ENCODE results near the gene MDM1. TPM values are rescaled to one million over a fixed set of nuclear protein-coding genes. Genes with fewer than 3 reads are reported as not detected.
A peak's percentile ranks its signal among the peaks of the same experiment; 100 is the strongest.

MDM1 gene
- total and polyA plus RNA-seq, 2 of the 13 experiments (the other 11 are each of a cell fraction or from before 2014, with no cell fraction given) = 4.6 to 15.2 TPM

DNA sequence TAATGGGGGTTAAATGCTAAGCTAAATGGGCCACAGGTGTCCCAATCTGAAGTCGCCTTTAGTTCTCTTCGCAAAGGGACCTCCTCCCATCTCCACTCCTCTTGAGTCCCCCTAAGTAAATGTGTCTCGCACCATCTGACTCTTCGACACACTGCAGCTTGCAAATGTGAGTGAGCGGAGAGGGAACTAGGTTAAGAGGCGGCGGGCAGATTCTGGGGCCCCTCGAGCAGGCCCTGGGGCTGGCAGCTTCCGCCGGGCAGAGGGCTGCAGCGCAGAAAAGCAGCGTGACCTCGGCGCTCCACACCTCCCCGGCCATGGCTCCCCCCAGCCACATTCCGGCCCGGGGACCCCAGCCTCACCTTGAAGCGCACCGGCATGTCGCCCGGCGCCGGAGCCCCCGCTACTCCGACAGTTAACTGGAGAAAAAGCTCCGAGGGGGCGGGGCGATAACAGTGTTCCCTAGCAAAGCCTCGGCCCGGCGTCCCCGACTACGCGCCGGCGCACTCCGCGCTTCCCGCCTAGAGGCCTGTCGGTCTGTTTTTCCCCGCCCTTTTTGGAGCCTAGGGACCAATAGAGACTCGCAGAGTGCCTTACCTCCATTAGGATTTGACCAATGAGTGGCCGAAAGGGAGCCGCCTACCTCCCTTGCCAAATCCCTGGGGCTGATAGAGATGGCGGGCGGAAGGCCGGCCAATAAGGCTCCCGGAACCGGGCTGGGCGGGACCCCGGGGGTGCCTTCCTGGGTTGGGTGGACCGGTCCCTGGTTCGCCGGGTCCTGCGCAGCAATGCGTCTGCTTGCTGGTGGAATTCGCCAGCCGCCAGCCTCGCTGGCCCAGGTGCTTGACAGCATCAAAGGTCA, at the start of gene MDM1 (continued):
- TF ChIP-seq, protein P1, sequence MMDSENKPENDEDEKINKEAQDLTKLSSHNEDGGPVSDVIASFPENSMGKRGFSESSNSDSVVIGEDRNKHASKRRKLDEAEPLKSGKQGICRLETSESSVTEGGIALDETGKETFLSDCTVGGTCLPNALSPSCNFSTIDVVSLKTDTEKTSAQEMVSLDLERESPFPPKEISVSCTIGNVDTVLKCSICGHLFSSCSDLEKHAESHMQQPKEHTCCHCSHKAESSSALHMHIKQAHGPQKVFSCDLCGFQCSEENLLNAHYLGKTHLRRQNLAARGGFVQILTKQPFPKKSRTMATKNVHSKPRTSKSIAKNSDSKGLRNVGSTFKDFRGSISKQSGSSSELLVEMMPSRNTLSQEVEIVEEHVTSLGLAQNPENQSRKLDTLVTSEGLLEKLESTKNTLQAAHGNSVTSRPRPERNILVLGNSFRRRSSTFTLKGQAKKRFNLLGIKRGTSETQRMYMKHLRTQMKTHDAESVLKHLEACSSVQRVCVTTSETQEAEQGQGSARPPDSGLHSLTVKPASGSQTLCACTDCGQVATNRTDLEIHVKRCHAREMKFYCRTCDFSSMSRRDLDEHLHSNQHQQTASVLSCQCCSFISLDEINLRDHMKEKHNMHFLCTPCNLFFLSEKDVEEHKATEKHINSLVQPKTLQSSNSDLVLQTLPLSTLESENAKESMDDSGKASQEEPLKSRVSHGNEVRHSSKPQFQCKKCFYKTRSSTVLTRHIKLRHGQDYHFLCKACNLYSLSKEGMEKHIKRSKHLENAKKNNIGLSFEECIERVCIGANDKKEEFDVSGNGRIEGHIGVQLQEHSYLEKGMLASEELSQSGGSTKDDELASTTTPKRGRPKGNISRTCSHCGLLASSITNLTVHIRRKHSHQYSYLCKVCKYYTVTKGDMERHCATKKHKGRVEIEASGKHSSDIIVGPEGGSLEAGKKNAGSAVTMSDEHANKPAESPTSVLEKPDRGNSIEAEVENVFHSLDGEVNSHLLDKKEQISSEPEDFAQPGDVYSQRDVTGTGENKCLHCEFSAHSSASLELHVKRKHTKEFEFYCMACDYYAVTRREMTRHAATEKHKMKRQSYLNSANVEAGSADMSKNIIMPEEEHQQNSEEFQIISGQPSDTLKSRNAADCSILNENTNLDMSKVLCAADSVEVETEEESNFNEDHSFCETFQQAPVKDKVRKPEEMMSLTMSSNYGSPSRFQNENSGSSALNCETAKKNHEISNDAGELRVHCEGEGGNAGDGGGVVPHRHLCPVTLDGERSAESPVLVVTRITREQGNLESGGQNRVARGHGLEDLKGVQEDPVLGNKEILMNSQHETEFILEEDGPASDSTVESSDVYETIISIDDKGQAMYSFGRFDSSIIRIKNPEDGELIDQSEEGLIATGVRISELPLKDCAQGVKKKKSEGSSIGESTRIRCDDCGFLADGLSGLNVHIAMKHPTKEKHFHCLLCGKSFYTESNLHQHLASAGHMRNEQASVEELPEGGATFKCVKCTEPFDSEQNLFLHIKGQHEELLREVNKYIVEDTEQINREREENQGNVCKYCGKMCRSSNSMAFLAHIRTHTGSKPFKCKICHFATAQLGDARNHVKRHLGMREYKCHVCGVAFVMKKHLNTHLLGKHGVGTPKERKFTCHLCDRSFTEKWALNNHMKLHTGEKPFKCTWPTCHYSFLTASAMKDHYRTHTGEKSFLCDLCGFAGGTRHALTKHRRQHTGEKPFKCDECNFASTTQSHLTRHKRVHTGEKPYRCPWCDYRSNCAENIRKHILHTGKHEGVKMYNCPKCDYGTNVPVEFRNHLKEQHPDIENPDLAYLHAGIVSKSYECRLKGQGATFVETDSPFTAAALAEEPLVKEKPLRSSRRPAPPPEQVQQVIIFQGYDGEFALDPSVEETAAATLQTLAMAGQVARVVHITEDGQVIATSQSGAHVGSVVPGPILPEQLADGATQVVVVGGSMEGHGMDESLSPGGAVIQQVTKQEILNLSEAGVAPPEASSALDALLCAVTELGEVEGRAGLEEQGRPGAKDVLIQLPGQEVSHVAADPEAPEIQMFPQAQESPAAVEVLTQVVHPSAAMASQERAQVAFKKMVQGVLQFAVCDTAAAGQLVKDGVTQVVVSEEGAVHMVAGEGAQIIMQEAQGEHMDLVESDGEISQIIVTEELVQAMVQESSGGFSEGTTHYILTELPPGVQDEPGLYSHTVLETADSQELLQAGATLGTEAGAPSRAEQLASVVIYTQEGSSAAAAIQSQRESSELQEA (CRISPR knock-in tag; IDR thresholded peaks at IDR 0.05; ENCODE audit: not compliant biosample characterization) = no peak
- TF ChIP-seq, protein P2, sequence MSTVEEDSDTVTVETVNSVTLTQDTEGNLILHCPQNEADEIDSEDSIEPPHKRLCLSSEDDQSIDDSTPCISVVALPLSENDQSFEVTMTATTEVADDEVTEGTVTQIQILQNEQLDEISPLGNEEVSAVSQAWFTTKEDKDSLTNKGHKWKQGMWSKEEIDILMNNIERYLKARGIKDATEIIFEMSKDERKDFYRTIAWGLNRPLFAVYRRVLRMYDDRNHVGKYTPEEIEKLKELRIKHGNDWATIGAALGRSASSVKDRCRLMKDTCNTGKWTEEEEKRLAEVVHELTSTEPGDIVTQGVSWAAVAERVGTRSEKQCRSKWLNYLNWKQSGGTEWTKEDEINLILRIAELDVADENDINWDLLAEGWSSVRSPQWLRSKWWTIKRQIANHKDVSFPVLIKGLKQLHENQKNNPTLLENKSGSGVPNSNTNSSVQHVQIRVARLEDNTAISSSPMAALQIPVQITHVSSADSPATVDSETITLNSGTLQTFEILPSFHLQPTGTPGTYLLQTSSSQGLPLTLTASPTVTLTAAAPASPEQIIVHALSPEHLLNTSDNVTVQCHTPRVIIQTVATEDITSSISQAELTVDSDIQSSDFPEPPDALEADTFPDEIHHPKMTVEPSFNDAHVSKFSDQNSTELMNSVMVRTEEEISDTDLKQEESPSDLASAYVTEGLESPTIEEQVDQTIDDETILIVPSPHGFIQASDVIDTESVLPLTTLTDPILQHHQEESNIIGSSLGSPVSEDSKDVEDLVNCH (CRISPR knock-in tag; IDR thresholded peaks at IDR 0.05) = no peak
- TF ChIP-seq IKZF1 (IDR thresholded peaks at IDR 0.05) (no peak), POLR2AphosphoS2 (IDR thresholded peaks at IDR 0.05; ENCODE audit: low read depth, low read length) (no peak), HNRNPUL1 (IDR thresholded peaks at IDR 0.05; ENCODE audit: low read depth, low read length) (no peak), ZNF839 (CRISPR knock-in tag; IDR thresholded peaks at IDR 0.05; ENCODE audit: borderline replicate concordance) (no peak), STAT5B (CRISPR knock-in tag; IDR thresholded peaks at IDR 0.05) (no peak), ARNTL (CRISPR knock-in tag; IDR thresholded peaks at IDR 0.05) (no peak), RFX5 (IDR thresholded peaks at IDR 0.05; ENCODE audit: low read depth, low read length) (no peak), PRMT3 (CRISPR knock-in tag; IDR thresholded peaks at IDR 0.05; ENCODE audit: borderline replicate concordance, low read depth) (no peak), GABPA (IDR thresholded peaks at IDR 0.05; ENCODE audit: low read depth, low read length) (peak; percentile 23; the same call in 1 of the 2 replicates), GABPA (CRISPR knock-in tag; IDR thresholded peaks at IDR 0.05; ENCODE audit: low read depth) (0 out of 2 replicates have a peak, but pooled peaks have one; percentile 48), ZBTB7A (CRISPR knock-in tag; IDR thresholded peaks at IDR 0.05) (0 out of 2 replicates have a peak, but pooled peaks have one; percentile 25), SIX4 (CRISPR knock-in tag; IDR thresholded peaks at IDR 0.05) (no peak)
- TF ChIP-seq, protein P3, sequence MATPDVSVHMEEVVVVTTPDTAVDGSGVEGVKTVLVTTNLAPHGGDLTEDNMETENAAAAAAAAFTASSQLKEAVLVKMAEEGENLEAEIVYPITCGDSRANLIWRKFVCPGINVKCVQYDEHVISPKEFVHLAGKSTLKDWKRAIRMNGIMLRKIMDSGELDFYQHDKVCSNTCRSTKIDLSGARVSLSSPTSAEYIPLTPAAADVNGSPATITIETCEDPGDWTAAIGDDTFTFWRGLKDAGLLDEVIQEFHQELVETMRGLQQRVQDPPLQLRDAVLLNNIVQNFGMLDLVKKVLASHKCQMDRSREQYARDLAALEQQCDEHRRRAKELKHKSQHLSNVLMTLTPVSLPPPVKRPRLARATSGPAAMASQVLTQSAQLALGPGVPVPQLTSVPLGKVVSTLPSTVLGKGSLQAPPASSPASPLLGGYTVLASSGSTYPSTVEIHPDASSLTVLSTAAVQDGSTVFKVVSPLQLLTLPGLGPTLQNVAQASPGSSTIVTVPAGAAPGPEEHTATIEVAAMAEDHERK (CRISPR knock-in tag; IDR thresholded peaks at IDR 0.05; ENCODE audit: low read depth) = no peak
- TF ChIP-seq, protein P4, sequence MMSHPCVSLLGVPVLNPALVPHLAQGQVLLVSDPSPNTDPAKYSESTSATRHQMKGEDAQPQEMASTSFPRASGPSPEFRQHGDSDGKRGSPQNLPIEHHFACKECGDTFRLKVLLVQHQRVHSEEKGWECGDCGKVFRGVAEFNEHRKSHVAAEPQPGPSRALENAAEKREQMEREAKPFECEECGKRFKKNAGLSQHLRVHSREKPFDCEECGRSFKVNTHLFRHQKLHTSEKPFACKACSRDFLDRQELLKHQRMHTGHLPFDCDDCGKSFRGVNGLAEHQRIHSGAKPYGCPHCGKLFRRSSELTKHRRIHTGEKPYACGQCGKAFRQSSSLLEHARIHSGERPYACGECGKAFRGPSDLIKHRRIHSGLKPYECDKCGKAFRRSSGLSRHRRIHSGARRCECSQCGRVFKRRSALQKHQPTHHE (CRISPR knock-in tag; IDR thresholded peaks at IDR 0.05; ENCODE audit: borderline replicate concordance) = no peak
